ENCODE measurements around the gene PATE1. TPM values are rescaled to one million over a fixed set of nuclear protein-coding genes. Genes with fewer than 3 reads are reported as not detected.

The PATE1 gene, protein sequence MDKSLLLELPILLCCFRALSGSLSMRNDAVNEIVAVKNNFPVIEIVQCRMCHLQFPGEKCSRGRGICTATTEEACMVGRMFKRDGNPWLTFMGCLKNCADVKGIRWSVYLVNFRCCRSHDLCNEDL
- total RNA-seq: not detected

DNA sequence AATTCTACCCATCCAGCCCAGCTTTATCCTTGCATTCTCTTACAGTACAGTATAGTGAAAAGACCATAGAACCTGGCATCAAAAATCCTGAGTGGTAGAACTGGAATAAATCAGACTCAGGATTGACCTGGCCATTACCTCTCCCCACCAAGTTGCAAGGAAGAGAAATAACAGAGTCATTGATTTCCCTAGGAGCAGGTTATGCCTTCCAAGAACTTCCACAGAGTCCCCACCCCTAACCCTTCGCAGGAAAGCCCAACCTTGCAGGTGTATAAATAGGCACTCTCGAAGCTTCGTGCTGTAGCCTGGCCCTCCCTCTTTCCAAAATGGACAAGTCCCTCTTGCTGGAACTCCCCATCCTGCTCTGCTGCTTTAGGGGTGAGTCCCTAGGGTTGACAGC, at the start of gene PATE1:
TSS of gene PATE1 (plus strand) at position 301 of the 400 bp plus-strand sequence. CDS start at position 327, 26 bp downstream.

GRCh38 chr11:125778728-125779127, 32.6 kb downstream of the PATE1 start, which contains the start of gene PATE2:
Gene PATE2 (minus strand): TSS chr11:125778828. CDS start chr11:125778773, 55 bp downstream.

DNA sequence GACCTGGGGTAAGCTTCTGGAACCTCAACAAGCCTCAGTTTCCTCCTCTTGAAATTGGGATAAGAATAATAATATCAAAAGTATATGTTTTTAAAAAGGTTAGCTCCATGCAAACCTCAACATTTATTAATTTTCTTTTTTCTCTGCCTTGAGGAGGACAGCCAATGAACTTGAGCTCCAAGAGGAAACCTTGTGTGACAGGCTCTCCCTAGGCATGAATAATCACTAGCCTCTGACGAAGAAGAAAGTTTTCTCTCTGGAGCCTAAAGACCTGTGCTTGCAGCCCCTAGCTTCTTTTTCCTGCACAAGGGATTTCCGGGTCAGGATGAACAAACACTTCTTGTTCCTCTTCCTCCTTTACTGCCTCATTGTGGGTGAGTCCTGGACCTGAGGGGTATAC, 41.7 kb downstream of the PATE1 start, which contains the start of gene PATE3:
TSS of gene PATE3 (plus strand) at position 301 of the 400 bp plus-strand sequence. CDS start at position 326, 25 bp downstream.

Other genes with a start within 250 kb of the PATE1 start
- gene EI24, start 176.8 kb upstream of the PATE1 start, total RNA-seq: 62.2 TPM
- 163 TPM for gene STT3A, start 153.4 kb upstream of the PATE1 start, total RNA-seq
- gene CHEK1, start 121.1 kb upstream of the PATE1 start, total RNA-seq: 17.6 TPM
- not detected for gene ACRV1, start 65.4 kb upstream of the PATE1 start, total RNA-seq
- gene PATE2, start 32.5 kb downstream of the PATE1 start, total RNA-seq: not detected
- not detected for gene PATE3, start 41.8 kb downstream of the PATE1 start, total RNA-seq
- gene PATE4, start 87.0 kb downstream of the PATE1 start, total RNA-seq: not detected
- gene HYLS1, start 141.4 kb downstream of the PATE1 start, total RNA-seq: 5.4 TPM
- 8.6 TPM for gene PUS3, start 156.9 kb downstream of the PATE1 start, total RNA-seq
- 2.2 TPM for gene DDX25, start 158.2 kb downstream of the PATE1 start, total RNA-seq
- 0.23 TPM for gene VSIG10L2, start 199.8 kb downstream of the PATE1 start, total RNA-seq